ENCODE results near the gene NFATC4. TPM values are rescaled to one million over a fixed set of nuclear protein-coding genes. Genes with fewer than 3 reads are reported as not detected.
A peak's percentile ranks its signal among the peaks of the same experiment; 100 is the strongest.

Gene NFATC4
- polyA plus RNA-seq, 4 donors: 11.2 to 45.1 (median 29.1) TPM

DNA sequence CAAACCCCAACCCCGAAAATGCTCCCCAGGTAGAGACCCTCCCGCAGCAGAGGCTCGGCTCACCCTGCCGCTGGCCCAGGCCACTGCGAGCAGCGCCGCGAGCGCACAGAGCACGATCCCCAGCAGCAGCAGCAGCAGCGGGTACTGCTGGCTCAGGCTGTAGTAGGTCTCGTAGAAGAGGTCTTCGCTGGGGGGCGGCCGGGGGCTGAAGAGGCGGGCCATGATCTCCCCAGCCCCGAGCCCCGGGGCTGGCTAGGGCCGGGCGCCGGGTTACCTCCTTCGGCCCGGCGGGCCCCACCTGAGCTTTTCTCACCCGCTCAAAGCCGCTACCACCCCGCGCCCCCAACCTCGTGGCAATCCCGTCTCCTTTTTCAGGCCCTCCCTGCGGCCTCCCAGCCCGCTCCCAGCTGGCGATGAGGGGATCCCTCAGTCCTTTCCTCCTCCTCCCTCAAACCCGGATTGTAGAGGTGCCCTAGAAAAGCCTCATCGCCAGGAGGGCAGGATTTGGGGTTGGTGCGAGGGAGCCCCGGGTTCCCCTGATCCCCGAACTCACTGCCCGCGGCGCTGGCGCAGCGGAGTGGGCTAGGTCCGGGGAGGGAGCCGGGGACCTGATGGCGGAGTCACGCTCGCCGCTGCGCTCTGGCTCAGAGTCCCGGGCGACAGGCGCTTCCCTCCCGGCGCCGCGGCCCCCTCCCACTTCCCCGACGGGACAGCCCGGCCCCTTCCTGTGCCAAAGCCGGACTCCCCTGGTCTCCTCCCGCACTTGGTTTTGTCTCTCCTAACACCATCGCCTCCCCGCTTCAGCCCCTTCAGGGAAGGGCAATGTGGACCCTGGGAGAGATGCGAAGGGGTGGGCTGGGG, 33.3 kb upstream of the NFATC4 start, which contains the start of gene ADCY4:
TSS of gene ADCY4 (minus strand) at position 641 of the 861 bp plus-strand sequence. CDS start at position 222, 419 bp downstream.
- Histone ChIP-seq H3K9me3 (ENCODE audit: control insufficient read depth in 2 of 2, insufficient read depth in 1 of 2, low read depth in 1 of 2, low read length in 1 of 2) (no peaks in the 10 kb centered on the region), H3K36me3 (ENCODE audit: control insufficient read depth in 3 of 3, insufficient read depth in 2 of 3, low read depth in 1 of 3, low read length in 3 of 3) (peaks cover 0 to 32% (median 7%) of the 10 kb centered on the region in 3 donors), H3K27me3 (ENCODE audit: control insufficient read depth in 3 of 3, insufficient read depth in 3 of 3, low read length in 3 of 3) (peaks cover 0 to 63% (median 0%) of the 10 kb centered on the region in 3 donors), H3K27ac (ENCODE audit: low read depth in 1 of 3, low read length in 2 of 3) (peak within 1 kb of the TSS in 1 of 3 donors; percentile 69), H3K4me3 (ENCODE audit: low read depth in 1 of 3, low read length in 3 of 3) (peak within 1 kb of the TSS; percentile 16 to 34 (median 33)), H3K4me1 (ENCODE audit: control insufficient read depth in 3 of 3, insufficient read depth in 2 of 3, low read depth in 1 of 3, low read length in 2 of 3) (peaks cover 4 to 39% (median 24%) of the 10 kb centered on the region in 3 donors)
- FAIRE-seq (no peak), DNase-seq (peak in 1 of 2 donors; percentile 39)
- WGBS, 3 donors: 5 to 10% (median 6%) methylated on average over 44 to 65 of the region's 65 CpGs

DNA sequence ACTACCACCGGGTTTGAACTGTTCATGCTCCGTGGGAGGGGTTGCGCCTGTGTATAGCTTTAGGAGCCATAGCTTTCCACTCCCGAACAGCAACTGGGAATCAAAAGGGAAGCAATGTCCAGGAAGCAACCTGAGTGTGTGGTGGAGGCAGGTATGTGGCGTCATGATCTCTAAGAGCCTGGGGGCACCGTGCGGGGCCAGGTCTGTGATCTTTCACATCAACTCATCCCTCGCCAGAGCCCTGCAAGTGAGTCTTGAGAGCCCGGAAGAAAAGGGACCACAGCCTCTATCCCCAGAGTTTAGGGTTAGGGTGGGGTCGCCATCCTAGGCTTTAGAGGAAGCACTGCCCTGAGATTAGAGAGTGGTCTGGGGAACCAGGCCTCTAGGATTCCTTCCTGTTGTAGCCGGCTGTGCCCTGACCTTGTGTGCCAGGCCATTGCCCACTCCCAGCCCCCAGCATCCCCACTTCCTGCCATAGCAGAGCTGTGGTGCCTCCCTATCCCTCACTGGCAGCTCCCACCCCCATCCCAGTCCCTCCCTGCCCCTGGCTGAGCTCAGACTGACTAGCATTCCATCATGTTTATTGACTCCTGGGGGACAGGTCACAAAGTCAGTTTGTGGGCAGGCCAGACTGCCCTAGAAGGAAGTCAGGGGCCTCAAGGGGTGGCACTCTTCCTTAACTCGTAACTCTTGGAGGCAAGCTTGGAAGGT, 32.4 kb upstream of the NFATC4 start:
- Histone ChIP-seq H3K4me3 (ENCODE audit: low read depth in 1 of 3, low read length in 3 of 3) (no peak overlapping the region), H3K27me3 (ENCODE audit: control insufficient read depth in 3 of 3, insufficient read depth in 3 of 3, low read length in 3 of 3) (peaks cover 0 to 55% (median 0%) of the 10 kb centered on the region in 3 donors), H3K9me3 (ENCODE audit: control insufficient read depth in 2 of 2, insufficient read depth in 1 of 2, low read depth in 1 of 2, low read length in 1 of 2) (no peaks in the 10 kb centered on the region), H3K4me1 (ENCODE audit: control insufficient read depth in 3 of 3, insufficient read depth in 2 of 3, low read depth in 1 of 3, low read length in 2 of 3) (peaks cover 4 to 44% (median 24%) of the 10 kb centered on the region in 3 donors), H3K27ac (ENCODE audit: low read depth in 1 of 3, low read length in 2 of 3) (peak overlapping the region in 1 of 3 donors; percentile 15), H3K36me3 (ENCODE audit: control insufficient read depth in 3 of 3, insufficient read depth in 2 of 3, low read depth in 1 of 3, low read length in 3 of 3) (peaks cover 0 to 32% (median 7%) of the 10 kb centered on the region in 3 donors)
- FAIRE-seq: no peak
- no peak for DNase-seq
- WGBS, 3 donors: 78 to 81% (median 81%) methylated on average over 12 of the region's 12 CpGs

DNA sequence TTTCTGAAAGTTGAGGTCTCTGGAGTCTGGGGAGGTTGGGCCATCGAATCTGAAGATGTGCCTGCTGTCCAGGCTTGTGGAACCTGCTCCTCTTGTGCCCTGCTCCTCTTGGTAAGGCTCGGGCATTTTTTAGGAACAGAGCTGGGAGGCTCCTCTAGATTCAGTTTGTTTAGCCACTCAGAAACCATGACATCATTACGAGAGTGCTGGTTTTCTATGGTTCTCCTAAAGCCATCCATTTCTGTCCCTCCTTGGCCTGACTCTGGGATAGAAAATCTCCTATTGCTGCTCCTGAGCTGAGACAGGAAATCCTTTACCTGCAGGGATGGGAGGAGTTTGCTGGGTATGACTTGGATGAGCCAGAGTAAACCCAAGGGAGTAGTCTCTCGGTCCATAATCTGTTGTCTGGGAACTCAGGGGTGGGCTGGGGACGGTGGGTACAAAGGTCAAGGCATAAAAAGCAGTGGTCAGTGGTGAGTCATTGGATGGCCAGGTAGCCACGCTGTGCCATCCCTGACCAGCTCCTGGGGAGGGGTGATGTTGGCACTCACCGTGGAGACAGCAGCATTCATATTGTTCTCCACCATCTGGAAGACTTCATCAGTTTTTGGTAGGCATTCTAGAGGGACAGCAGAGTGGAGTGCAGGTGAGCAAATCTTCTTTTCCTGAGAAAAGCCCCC, 30.7 kb upstream of the NFATC4 start:
- Histone ChIP-seq H3K36me3 (ENCODE audit: control insufficient read depth in 3 of 3, insufficient read depth in 2 of 3, low read depth in 1 of 3, low read length in 3 of 3) (peaks cover 0 to 32% (median 7%) of the 10 kb centered on the region in 3 donors), H3K4me1 (ENCODE audit: control insufficient read depth in 3 of 3, insufficient read depth in 2 of 3, low read depth in 1 of 3, low read length in 2 of 3) (peaks cover 4 to 36% (median 24%) of the 10 kb centered on the region in 3 donors), H3K9me3 (ENCODE audit: control insufficient read depth in 2 of 2, insufficient read depth in 1 of 2, low read depth in 1 of 2, low read length in 1 of 2) (no peaks in the 10 kb centered on the region), H3K27me3 (ENCODE audit: control insufficient read depth in 3 of 3, insufficient read depth in 3 of 3, low read length in 3 of 3) (peaks cover 0 to 43% (median 0%) of the 10 kb centered on the region in 3 donors), H3K27ac (ENCODE audit: low read depth in 1 of 3, low read length in 2 of 3) (no peak overlapping the region), H3K4me3 (ENCODE audit: low read depth in 1 of 3, low read length in 3 of 3) (no peak overlapping the region)
- FAIRE-seq (no peak), DNase-seq (no peak)
- WGBS, 3 donors: 80 to 89% (median 81%) methylated on average over 7 of the region's 7 CpGs

DNA sequence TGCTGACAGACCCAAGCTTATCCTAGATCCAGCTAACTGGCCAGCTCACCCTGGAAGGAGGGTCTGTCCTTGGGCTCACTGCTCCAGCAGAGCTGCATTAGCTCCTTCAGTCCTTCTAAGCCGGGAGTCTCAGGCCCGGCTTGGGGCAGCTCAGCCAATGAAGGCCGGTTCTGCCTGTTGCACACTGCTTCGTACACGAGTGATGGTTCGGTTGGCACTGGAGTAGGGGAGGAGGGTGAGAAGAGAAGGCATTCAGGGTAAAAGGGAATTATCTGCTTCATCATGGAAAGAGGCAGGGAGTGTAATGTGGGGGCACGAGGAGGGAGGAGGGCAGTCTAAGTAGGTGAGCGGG, 30.2 kb upstream of the NFATC4 start:
- Histone ChIP-seq H3K9me3 (ENCODE audit: control insufficient read depth in 2 of 2, insufficient read depth in 1 of 2, low read depth in 1 of 2, low read length in 1 of 2) (no peaks in the 10 kb centered on the region), H3K4me3 (ENCODE audit: low read depth in 1 of 3, low read length in 3 of 3) (no peak overlapping the region), H3K27me3 (ENCODE audit: control insufficient read depth in 3 of 3, insufficient read depth in 3 of 3, low read length in 3 of 3) (peaks cover 0 to 37% (median 0%) of the 10 kb centered on the region in 3 donors), H3K4me1 (ENCODE audit: control insufficient read depth in 3 of 3, insufficient read depth in 2 of 3, low read depth in 1 of 3, low read length in 2 of 3) (peaks cover 4 to 31% (median 20%) of the 10 kb centered on the region in 3 donors), H3K36me3 (ENCODE audit: control insufficient read depth in 3 of 3, insufficient read depth in 2 of 3, low read depth in 1 of 3, low read length in 3 of 3) (peaks cover 0 to 32% (median 7%) of the 10 kb centered on the region in 3 donors), H3K27ac (ENCODE audit: low read depth in 1 of 3, low read length in 2 of 3) (no peak overlapping the region)
- WGBS, 3 donors: 91 to 93% (median 91%) methylated on average over 8 of the region's 8 CpGs
- DNase-seq (no peak), FAIRE-seq (no peak)

DNA sequence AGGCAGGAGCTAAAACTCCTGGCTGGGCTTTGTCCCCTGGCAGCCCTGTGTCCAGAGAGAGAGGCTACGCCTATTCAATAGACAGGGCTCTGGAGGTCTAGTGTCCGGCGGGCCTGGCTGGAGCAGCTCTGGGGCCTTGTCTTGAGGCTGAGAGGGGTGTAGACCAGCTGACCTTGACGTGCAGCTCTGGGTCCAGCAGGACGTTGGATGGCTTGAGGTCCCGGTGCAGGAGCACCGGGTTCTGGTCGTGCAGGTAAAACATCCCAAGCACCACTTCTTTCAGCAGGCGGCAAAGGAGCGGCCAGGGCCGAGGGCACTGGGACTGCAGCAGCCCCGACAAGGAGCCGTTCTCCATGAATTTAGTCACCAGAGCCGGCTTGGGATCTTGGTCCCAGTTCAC, 29.1 kb upstream of the NFATC4 start:
- peak overlapping the region in 1 of 3 donors; percentile 82 for H3K27ac ChIP-seq (ENCODE audit: low read depth in 1 of 3, low read length in 2 of 3)
- H3K36me3 ChIP-seq (ENCODE audit: control insufficient read depth in 3 of 3, insufficient read depth in 2 of 3, low read depth in 1 of 3, low read length in 3 of 3): peaks cover 0 to 32% (median 7%) of the 10 kb centered on the region in 3 donors
- H3K4me3 ChIP-seq (ENCODE audit: low read depth in 1 of 3, low read length in 3 of 3): peak overlapping the region; percentile 54 to 91 (median 62)
- no peaks in the 10 kb centered on the region for H3K9me3 ChIP-seq (ENCODE audit: control insufficient read depth in 2 of 2, insufficient read depth in 1 of 2, low read depth in 1 of 2, low read length in 1 of 2)
- peaks cover 4 to 26% (median 17%) of the 10 kb centered on the region in 3 donors for H3K4me1 ChIP-seq (ENCODE audit: control insufficient read depth in 3 of 3, insufficient read depth in 2 of 3, low read depth in 1 of 3, low read length in 2 of 3)
- FAIRE-seq (no peak), DNase-seq (no peak)
- peaks cover 0 to 28% (median 0%) of the 10 kb centered on the region in 3 donors for H3K27me3 ChIP-seq (ENCODE audit: control insufficient read depth in 3 of 3, insufficient read depth in 3 of 3, low read length in 3 of 3)
- WGBS, 3 donors: 51 to 73% (median 58%) methylated on average over 14 of the region's 14 CpGs

DNA sequence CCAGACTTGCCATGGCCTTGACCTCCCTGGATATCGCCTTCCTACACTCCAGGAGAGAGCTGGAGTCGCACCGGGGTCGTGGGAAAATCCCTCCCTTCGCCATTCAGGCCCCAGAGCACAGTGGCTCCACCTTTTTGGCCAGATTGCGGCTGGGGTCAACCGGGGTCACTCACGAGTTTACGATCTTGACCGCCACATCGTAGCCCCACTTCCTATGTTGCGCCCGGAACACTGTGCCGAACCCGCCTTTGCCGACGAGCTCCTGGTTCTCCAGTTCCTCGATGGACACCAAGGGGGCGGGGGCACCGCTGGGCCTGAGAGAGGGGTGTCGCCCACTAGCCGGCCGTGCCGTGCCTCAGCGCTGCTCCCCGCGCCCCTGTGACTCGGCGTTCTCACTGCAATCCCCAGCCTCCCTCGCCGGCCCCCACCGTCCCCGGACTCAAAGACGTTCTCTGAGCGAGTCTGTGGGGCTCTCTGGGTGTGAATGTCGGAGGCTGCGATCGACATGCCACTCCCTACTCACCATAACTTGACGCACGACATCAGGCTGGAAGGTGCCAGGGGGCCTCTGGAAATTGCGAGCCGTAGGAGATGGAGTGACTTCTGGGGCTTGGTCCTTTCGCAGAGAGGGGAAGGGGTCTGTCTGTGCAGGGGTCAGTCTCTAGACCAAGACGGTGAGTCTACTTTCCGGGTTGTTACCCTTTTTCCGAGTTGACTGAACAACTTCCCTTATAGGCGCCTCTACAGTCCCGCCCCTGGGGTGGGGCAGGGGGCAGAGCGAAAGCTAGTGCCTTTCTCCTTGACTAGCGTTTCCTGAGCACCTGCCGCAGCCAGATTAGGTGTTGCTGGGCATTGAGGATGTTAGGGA, 28.5 kb upstream of the NFATC4 start, which contains the start of gene RIPK3:
TSS of gene RIPK3 (minus strand) at position 708 of the 868 bp plus-strand sequence. CDS start at position 543, 165 bp downstream.
- 1 to 7% (median 4%) methylated on average over 51 of the region's 51 CpGs for WGBS, 3 donors
- FAIRE-seq (no peak), DNase-seq (peak; percentile 91 to 92)
- Histone ChIP-seq H3K27ac (ENCODE audit: low read depth in 1 of 3, low read length in 2 of 3) (peak within 1 kb of the TSS; percentile 44 to 82 (median 62)), H3K27me3 (ENCODE audit: control insufficient read depth in 3 of 3, insufficient read depth in 3 of 3, low read length in 3 of 3) (peaks cover 0 to 21% (median 0%) of the 10 kb centered on the region in 3 donors), H3K36me3 (ENCODE audit: control insufficient read depth in 3 of 3, insufficient read depth in 2 of 3, low read depth in 1 of 3, low read length in 3 of 3) (peaks cover 0 to 32% (median 7%) of the 10 kb centered on the region in 3 donors), H3K4me3 (ENCODE audit: low read depth in 1 of 3, low read length in 3 of 3) (peak within 1 kb of the TSS; percentile 54 to 91 (median 62)), H3K4me1 (ENCODE audit: control insufficient read depth in 3 of 3, insufficient read depth in 2 of 3, low read depth in 1 of 3, low read length in 2 of 3) (peaks cover 4 to 21% (median 10%) of the 10 kb centered on the region in 3 donors), H3K9me3 (ENCODE audit: control insufficient read depth in 2 of 2, insufficient read depth in 1 of 2, low read depth in 1 of 2, low read length in 1 of 2) (no peaks in the 10 kb centered on the region)

DNA sequence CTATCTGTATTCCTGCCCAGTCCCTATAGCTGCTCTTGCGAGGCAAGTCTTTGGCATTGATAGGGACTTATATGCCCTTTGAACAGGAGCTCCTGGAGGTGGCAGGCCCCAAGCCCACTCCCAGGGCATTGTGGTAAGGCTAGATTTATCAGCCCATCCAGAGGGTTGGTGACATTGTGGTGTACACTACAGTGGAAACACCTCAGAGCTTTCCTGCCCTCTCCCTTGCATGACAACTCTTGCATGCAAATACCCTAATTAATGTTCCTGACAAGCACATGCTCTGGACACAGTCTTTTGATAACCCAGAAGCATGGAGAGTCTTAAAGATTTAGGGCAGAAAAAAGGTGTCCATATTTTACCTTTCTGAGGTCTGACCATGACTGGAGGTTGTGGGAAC, 27.4 kb upstream of the NFATC4 start:
- no peak for FAIRE-seq

More for the DNA sequence above, 27.4 kb upstream of the NFATC4 start:
- peaks cover 0 to 10% (median 0%) of the 10 kb centered on the region in 3 donors for H3K27me3 ChIP-seq (ENCODE audit: control insufficient read depth in 3 of 3, insufficient read depth in 3 of 3, low read length in 3 of 3)
- peaks cover 0 to 29% (median 7%) of the 10 kb centered on the region in 3 donors for H3K36me3 ChIP-seq (ENCODE audit: control insufficient read depth in 3 of 3, insufficient read depth in 2 of 3, low read depth in 1 of 3, low read length in 3 of 3)
- no peak overlapping the region for H3K27ac ChIP-seq (ENCODE audit: low read depth in 1 of 3, low read length in 2 of 3)
- no peak for DNase-seq
- no peak overlapping the region for H3K4me3 ChIP-seq (ENCODE audit: low read depth in 1 of 3, low read length in 3 of 3)
- no peaks in the 10 kb centered on the region for H3K9me3 ChIP-seq (ENCODE audit: control insufficient read depth in 2 of 2, insufficient read depth in 1 of 2, low read depth in 1 of 2, low read length in 1 of 2)
- H3K4me1 ChIP-seq (ENCODE audit: control insufficient read depth in 3 of 3, insufficient read depth in 2 of 3, low read depth in 1 of 3, low read length in 2 of 3): peaks cover 4 to 14% (median 10%) of the 10 kb centered on the region in 3 donors
- 85 to 94% (median 89%) methylated on average over 1 of the region's 1 CpG for WGBS, 3 donors

Measured in small intestine (tissue), 7 donors.